Left lung (tissue), 10 donors: ENCODE data around the gene SLC24A3. TPM values are rescaled to one million over a fixed set of nuclear protein-coding genes. Genes with fewer than 3 reads are reported as not detected.

Experiments
- ATAC-seq: fragments of 200-7000 bp; cut with Tn5 transposase; one replicate; pipeline ENCODE4 v1.9.1; 2020; ENCODE audit warnings: moderate library complexity
- DNase-seq, 4 donors: peaks; one replicate each; pipeline ENCODE4 v3.0.0-alpha.2; 2013 to 2020
- H3K27ac ChIP-seq, 2 donors: fragments of 200-600 bp; sonication (generic) in 1 of 2; one replicate each; pipeline versions ENCODE4 v1.5.0 to v1.8.0; 2020 to 2021
- H3K27me3 ChIP-seq, 2 donors: fragments of 200-600 bp; sonication (generic) in 1 of 2; one replicate each; pipeline versions ENCODE4 v1.5.0 to v1.8.0; 2020 to 2021
- H3K36me3 ChIP-seq, 2 donors: fragments of 200-600 bp; sonication (generic) in 1 of 2; one replicate each; pipeline versions ENCODE4 v1.5.0 to v1.8.0; 2020 to 2021
- H3K4me1 ChIP-seq, 2 donors: fragments of 200-600 bp; one replicate each; pipeline ENCODE4 v1.8.0; 2021
- H3K4me3 ChIP-seq, 2 donors: fragments of 200-600 bp; sonication (generic) in 1 of 2; one replicate each; pipeline versions ENCODE4 v1.5.0 to v1.8.0; 2020 to 2021; ENCODE audit warnings: mild to moderate bottlenecking in 1 of 2
- H3K9me3 ChIP-seq, 2 donors: fragments of 200-600 bp; sonication (generic) in 1 of 2; one replicate each; pipeline versions ENCODE4 v1.5.0 to v1.8.0; 2020 to 2021
- CTCF ChIP-seq, 2 donors: fragments of 200-600 bp; sonication (generic) in 1 of 2; IDR thresholded peaks; one replicate each; pipeline versions ENCODE4 v1.5.0 to v1.8.0; 2021; ENCODE audit warnings: antibody characterized with exemption in 2 of 2
- intact Hi-C, 2 donors: fragments of 100-400 bp; cut with DNase I; formaldehyde crosslinking; loops; one replicate each; pipeline versions ENCODE4 v1.11.2 to v1.14.2; 2022
- polyA plus RNA-seq, 6 donors: library from polyadenylated mRNA; unstranded; fragments of 120-200 nt; gene quantifications; one replicate each; pipeline ENCODE4 v1.2.1, GENCODE V29; 2013; ENCODE audit not compliant: insufficient read length in 6 of 6
- total RNA-seq, 2 donors: library from RNA; stranded (reverse); fragmentation: NEBNext Ultra II Directional; extraction: Animal tissue kit (Norgen Biotek cat#: 25700); gene quantifications; one replicate each; pipeline ENCODE4 v1.2.1, GENCODE V29; 2021
- donor health status: DM: no; HTN: yes; CAD: no.
- donor health status: DM: no; HTN: no; CAD: no.

The SLC24A3 gene
- total and polyA plus RNA-seq, 8 donors = 4.4 to 8.7 (median 6.6) TPM

- TF ChIP-seq CTCF (IDR thresholded peaks at IDR 0.05) = no peak
- no peaks in the 10 kb centered on the region for H3K4me1 ChIP-seq
- no peak overlapping the region for H3K27ac ChIP-seq
- H3K27me3 ChIP-seq = no peaks in the 10 kb centered on the region
- H3K36me3 ChIP-seq = no peaks in the 10 kb centered on the region
- H3K4me3 ChIP-seq = no peak overlapping the region
- intact Hi-C loops = no loop called here
- no peaks in the 10 kb centered on the region for H3K9me3 ChIP-seq
- peak in 2 of 4 donors; percentile 44 to 55 for DNase-seq
- no peak for ATAC-seq
These were observed 393.5 kb downstream of the SLC24A3 start for GRCh38 chr20:19605786-19606485.

GRCh38 chr20:19609642-19610223, 397.3 kb downstream of the SLC24A3 start:
- DNase-seq = no peak
- intact Hi-C loops = no loop called here

GRCh38 chr20:19615629-19616028, 403.2 kb downstream of the SLC24A3 start:
- no peak for ATAC-seq
- no peaks in the 10 kb centered on the region for H3K27me3 ChIP-seq
- no peaks in the 10 kb centered on the region for H3K36me3 ChIP-seq
- H3K27ac ChIP-seq = no peak overlapping the region
- no peaks in the 10 kb centered on the region for H3K4me1 ChIP-seq
- DNase-seq = no peak
- TF ChIP-seq CTCF (IDR thresholded peaks at IDR 0.05) = no peak
- no peaks in the 10 kb centered on the region for H3K9me3 ChIP-seq
- intact Hi-C loops = no loop called here
- no peak overlapping the region for H3K4me3 ChIP-seq

More at GRCh38 chr20:19609642-19610223, 397.3 kb downstream of the SLC24A3 start:
- H3K36me3 ChIP-seq = no peaks in the 10 kb centered on the region
- no peak overlapping the region for H3K27ac ChIP-seq
- H3K27me3 ChIP-seq = no peaks in the 10 kb centered on the region
- H3K4me1 ChIP-seq = no peaks in the 10 kb centered on the region
- H3K4me3 ChIP-seq = no peak overlapping the region
- TF ChIP-seq CTCF (IDR thresholded peaks at IDR 0.05) = no peak
- no peaks in the 10 kb centered on the region for H3K9me3 ChIP-seq
- ATAC-seq = peak; percentile 33

GRCh38 chr20:19616081-19616480, 403.6 kb downstream of the SLC24A3 start:
- Histone ChIP-seq H3K9me3 (no peaks in the 10 kb centered on the region), H3K36me3 (no peaks in the 10 kb centered on the region), H3K27ac (no peak overlapping the region), H3K4me3 (no peak overlapping the region), H3K4me1 (no peaks in the 10 kb centered on the region), H3K27me3 (no peaks in the 10 kb centered on the region)
- TF ChIP-seq CTCF (IDR thresholded peaks at IDR 0.05) = no peak
- no peak for DNase-seq
- no peak for ATAC-seq
- intact Hi-C loops = no loop called here

GRCh38 chr20:19616620-19617019, 404.2 kb downstream of the SLC24A3 start:
- no peaks in the 10 kb centered on the region for H3K27me3 ChIP-seq
- no peak for DNase-seq
- no peak for TF ChIP-seq CTCF (IDR thresholded peaks at IDR 0.05)
- ATAC-seq = no peak
- H3K27ac ChIP-seq = no peak overlapping the region
- no peaks in the 10 kb centered on the region for H3K4me1 ChIP-seq
- no peaks in the 10 kb centered on the region for H3K9me3 ChIP-seq
- no peaks in the 10 kb centered on the region for H3K36me3 ChIP-seq
- no peak overlapping the region for H3K4me3 ChIP-seq
- intact Hi-C loops = no loop called here
